Lower leg skin (tissue), 4 donors: Measurements from ENCODE around the gene CAMKMT. TPM values are rescaled to one million over a fixed set of nuclear protein-coding genes. Genes with fewer than 3 reads are reported as not detected.

Experiments
- DNase-seq, 2 donors: peaks; one replicate each; pipeline ENCODE4 v3.0.0-alpha.2; 2019; ENCODE audit warnings: low spot score in 2 of 2
- H3K4me3 ChIP-seq: fragments of 200-600 bp; sonication (generic); 2 replicates; pipeline ENCODE4 v1.5.1; 2017; ENCODE audit warnings: mild to moderate bottlenecking, low read depth; ENCODE audit not compliant: poor library complexity, severe bottlenecking
- POLR2A ChIP-seq, 2 donors: fragments of 450-650 bp; IDR thresholded peaks; one replicate each; pipeline ENCODE4 v1.6.1; 2016 to 2017; ENCODE audit warnings: antibody characterized with exemption in 2 of 2, mild to moderate bottlenecking in 1 of 2, moderate library complexity in 1 of 2
- WGBS, 2 donors: methylation state at CpG; one replicate each; pipeline ENCODE4 v1.1.5; 2018; 5-methylcytosine and 5-hydroxymethylcytosine counted together
- intact Hi-C: fragments of 100-400 bp; cut with DNase I; formaldehyde crosslinking; loops from one replicate; pipeline ENCODE4 v1.15.0; 2023; ENCODE audit warnings: low total_unique reads
- total RNA-seq, 4 donors: library from RNA; depleted of rRNA; stranded (reverse); fragments of >200 nt; gene quantifications; one replicate each; pipeline ENCODE4 v1.1.0, GENCODE V29; 2016
- TF ChIP-seq, protein P1 (sequence below), 3 donors: fragments of 450-650 bp; IDR thresholded peaks; one replicate each; pipeline ENCODE4 v1.5.1; 2016; ENCODE audit warnings: antibody characterized with exemption in 3 of 3, mild to moderate bottlenecking in 3 of 3, moderate library complexity in 2 of 3

The CAMKMT gene
- total RNA-seq, 4 donors from 2014 or later = 4.2 to 18.3 (median 9.8) TPM

DNA sequence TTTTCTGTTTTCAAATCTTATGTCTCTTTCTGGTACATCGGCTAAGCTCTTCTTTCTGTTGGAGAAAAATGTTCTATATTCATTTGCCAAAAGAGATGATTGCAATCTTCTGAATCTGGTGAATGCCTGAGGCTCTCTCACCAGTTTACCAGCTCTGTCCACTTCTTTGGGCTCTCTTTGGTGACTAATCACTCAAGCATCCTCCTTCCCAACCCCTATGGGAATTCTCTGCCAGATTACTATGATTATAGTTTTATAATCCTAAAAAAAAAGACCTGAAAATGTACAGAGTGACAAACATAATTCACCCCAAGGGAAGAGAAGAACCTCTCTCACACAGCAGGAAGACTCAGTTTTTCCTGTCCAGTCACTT lies 187.3 kb downstream of the CAMKMT start:
- intact Hi-C loops = no loop called here
- TF ChIP-seq, protein P1, sequence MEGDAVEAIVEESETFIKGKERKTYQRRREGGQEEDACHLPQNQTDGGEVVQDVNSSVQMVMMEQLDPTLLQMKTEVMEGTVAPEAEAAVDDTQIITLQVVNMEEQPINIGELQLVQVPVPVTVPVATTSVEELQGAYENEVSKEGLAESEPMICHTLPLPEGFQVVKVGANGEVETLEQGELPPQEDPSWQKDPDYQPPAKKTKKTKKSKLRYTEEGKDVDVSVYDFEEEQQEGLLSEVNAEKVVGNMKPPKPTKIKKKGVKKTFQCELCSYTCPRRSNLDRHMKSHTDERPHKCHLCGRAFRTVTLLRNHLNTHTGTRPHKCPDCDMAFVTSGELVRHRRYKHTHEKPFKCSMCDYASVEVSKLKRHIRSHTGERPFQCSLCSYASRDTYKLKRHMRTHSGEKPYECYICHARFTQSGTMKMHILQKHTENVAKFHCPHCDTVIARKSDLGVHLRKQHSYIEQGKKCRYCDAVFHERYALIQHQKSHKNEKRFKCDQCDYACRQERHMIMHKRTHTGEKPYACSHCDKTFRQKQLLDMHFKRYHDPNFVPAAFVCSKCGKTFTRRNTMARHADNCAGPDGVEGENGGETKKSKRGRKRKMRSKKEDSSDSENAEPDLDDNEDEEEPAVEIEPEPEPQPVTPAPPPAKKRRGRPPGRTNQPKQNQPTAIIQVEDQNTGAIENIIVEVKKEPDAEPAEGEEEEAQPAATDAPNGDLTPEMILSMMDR (IDR thresholded peaks at IDR 0.05) = no peak
- no peak for TF ChIP-seq POLR2A (IDR thresholded peaks at IDR 0.05)
- WGBS, 2 donors = 17 to 38% methylated on average over 1 of the region's 1 CpG
- no peak overlapping the region for H3K4me3 ChIP-seq
- no peak for DNase-seq

DNA sequence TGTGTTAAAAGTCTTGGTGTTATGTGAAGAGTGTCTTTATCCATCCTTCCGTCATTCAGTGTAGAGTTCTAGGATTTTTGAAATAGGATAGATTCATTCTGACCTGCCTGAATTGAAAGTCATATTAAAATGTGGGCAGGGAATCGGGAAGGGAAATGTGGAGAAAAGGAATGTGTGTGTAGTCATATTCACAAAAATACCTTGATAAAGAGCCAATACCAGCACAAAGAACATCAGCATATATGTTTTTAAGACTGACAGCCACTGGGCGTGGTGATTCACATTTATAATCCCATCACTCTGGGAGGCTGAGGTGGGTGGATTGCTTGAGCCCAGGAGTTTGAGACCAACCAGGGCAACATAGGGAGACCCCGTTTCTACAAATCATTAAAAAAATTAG lies 188.1 kb downstream of the CAMKMT start:
- H3K4me3 ChIP-seq = no peak overlapping the region
- no peak for TF ChIP-seq POLR2A (IDR thresholded peaks at IDR 0.05)
- WGBS, 2 donors = 82 to 89% methylated on average over 4 of the region's 4 CpGs
- no peak for DNase-seq
- intact Hi-C loops = no loop called here

DNA sequence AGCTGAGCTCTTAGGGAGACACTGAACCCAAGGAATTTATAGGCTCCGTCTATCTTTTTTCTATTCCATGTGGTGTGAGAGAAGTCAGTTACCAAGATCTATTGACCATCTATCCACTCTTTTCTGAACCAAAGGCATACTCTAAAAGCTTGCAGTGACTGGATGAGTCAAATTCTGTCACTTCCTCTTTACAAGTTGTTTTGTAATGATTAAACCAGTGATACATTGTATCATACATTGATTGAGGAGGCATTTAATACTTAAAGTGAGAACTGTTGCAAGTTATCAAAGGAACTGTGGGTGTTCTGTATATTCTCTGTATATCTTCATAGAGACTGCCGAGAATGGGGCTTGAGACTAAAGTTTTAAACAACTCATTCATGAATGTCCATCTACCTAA lies 188.8 kb downstream of the CAMKMT start:
- no peak for DNase-seq
- intact Hi-C loops = no loop called here
- 94 to 95% methylated on average over 2 of the region's 2 CpGs for WGBS, 2 donors
- TF ChIP-seq, protein P1 (IDR thresholded peaks at IDR 0.05) = no peak
- no peak for TF ChIP-seq POLR2A (IDR thresholded peaks at IDR 0.05)
- no peak overlapping the region for H3K4me3 ChIP-seq

DNA sequence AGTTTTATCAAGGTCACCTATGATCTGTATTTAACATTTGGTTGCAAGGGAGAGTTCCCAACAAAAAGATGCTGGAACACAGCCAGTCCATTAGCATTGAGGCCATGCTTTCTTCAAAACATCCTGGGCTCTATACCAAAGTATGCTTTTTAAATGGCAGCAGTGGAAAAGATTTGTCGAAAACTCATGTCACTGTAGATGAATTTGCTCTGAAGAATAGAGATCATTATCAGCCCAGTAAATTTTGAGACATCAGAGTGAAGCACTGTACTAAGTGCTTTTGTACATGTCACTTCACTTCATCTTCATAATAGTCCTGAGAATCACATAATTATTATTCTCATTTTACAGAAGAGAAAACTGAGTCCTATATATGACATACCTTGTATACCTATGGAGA lies 189.8 kb downstream of the CAMKMT start:
- intact Hi-C loops = no loop called here
- WGBS, 2 donors = 73 to 80% methylated on average over 1 of the region's 1 CpG
- no peak overlapping the region for H3K4me3 ChIP-seq
- TF ChIP-seq, protein P1 (IDR thresholded peaks at IDR 0.05) = no peak
- TF ChIP-seq POLR2A (IDR thresholded peaks at IDR 0.05) = no peak
- no peak for DNase-seq

DNA sequence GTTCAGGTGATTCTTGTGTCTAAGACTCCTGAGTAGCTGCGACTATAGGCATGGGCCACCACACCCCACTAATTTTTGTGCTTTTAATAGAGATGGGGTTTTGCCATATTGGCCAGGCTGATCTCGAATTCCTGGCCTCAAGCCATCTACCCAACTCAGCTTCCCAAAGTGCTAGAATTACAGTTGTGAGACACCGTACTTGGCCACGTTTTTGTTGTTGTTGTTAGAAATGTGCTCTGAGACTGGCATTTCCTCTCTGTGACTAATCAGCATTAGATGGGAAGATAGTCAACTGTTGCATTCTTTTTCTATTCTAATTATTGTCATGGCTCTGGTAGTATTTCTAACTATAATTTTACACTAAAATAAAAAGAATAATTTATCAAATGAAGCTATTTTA lies 191.7 kb downstream of the CAMKMT start:
- TF ChIP-seq, protein P1 (IDR thresholded peaks at IDR 0.05) = no peak
- no peak for TF ChIP-seq POLR2A (IDR thresholded peaks at IDR 0.05)
- 25 to 37% methylated on average over 4 of the region's 4 CpGs for WGBS, 2 donors
- no peak for DNase-seq
- intact Hi-C loops = no loop called here
- no peak overlapping the region for H3K4me3 ChIP-seq

DNA sequence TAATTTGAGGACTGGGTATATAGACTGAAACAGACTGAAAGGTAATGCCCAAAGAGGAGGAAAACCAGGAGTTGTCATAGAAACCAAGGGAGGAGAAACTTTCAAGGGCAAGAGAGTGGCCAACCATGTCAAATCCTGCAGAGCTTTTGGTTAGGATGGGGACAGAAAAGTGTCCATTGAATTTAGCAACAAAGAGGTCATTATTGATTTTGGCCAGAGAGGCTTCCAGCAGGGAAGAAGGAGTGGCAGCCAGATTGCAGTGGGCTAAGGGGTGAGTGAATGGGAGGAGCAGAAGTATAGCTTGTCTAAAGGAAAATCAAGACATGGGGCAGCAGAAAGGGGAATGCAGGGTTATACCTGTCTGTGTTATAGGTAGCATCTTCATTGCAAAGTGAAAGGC lies 194.0 kb downstream of the CAMKMT start:
- TF ChIP-seq, protein P1 (IDR thresholded peaks at IDR 0.05) = no peak
- TF ChIP-seq POLR2A (IDR thresholded peaks at IDR 0.05) = no peak
- DNase-seq = no peak
- intact Hi-C loops = no loop called here
- H3K4me3 ChIP-seq = no peak overlapping the region
